ENCODE measurements around the gene KRTAP2-1. TPM values are rescaled to one million over a fixed set of nuclear protein-coding genes. Genes with fewer than 3 reads are reported as not detected.

KRTAP2-1 gene
- total and polyA plus RNA-seq, 2 of the 13 experiments (the other 11 are each of a cell fraction or from before 2014, with no cell fraction given), result not detected

DNA sequence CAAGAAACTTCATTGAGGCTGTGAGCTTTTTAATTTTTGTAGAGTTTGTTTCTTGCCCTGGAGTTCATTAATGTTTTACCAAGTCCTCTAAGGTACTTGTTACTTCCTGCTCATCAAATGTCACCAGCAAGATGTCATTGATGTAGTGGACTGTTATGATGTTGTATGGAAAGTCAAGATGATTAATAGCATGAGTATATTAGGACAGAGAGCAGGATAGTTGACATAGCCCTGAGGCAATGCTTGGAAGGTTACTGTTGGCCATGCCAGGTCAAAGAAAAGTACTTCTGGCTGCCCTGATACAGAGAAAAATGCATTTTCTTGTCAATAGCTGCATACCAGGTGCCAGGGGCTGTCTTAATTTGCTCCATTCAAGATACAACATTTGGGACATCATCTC lies 26.8 kb downstream of the KRTAP2-1 start (continued):
- TF ChIP-seq HMG20A (CRISPR knock-in tag; IDR thresholded peaks at IDR 0.05; ENCODE audit: borderline replicate concordance), result peak; percentile 36; the same call in 1 of the 2 replicates
- TF ChIP-seq, protein P1, sequence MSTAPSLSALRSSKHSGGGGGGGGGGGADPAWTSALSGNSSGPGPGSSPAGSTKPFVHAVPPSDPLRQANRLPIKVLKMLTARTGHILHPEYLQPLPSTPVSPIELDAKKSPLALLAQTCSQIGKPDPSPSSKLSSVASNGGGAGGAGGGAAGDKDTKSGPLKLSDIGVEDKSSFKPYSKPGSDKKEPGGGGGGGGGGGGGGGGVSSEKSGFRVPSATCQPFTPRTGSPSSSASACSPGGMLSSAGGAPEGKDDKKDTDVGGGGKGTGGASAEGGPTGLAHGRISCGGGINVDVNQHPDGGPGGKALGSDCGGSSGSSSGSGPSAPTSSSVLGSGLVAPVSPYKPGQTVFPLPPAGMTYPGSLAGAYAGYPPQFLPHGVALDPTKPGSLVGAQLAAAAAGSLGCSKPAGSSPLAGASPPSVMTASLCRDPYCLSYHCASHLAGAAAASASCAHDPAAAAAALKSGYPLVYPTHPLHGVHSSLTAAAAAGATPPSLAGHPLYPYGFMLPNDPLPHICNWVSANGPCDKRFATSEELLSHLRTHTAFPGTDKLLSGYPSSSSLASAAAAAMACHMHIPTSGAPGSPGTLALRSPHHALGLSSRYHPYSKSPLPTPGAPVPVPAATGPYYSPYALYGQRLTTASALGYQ (CRISPR knock-in tag; IDR thresholded peaks at IDR 0.05), result no peak

DNA sequence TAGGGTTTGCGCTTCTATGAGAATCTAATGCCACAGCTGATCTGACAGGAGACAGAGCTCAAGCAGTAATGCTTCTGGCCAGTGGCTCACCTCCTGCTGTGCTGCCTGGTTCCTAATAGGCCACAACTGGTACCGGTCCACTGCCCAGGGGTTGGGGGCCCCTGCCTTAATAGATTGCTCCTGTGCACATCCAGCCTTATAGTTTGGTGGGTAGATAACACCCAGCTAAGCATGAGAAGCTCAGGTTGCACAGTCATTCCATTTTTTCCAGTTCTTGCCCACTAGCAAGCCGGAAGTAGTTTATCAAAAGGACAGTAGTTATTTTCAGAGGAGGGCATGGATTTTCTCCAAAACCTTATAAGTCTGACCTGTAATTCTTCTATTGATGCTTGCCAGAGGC lies 27.7 kb downstream of the KRTAP2-1 start:
- ATAC-seq (no peak), FAIRE-seq (no peak), DNase-seq (ENCODE audit: low spot score) (no peak)
- no peaks in the 10 kb centered on the region for H3K79me2 ChIP-seq (ENCODE audit: insufficient read depth, low read length)
- no peaks in the 10 kb centered on the region for H3K27me3 ChIP-seq (ENCODE audit: control insufficient read depth in 1 of 2, insufficient read depth in 2 of 2, low read length in 2 of 2)
- CTCF ChIA-PET (ENCODE audit: low intra/inter-chr PET ratio, low total read pairs), result no interaction called here
- 96% methylated on average over 3 of the region's 3 CpGs for WGBS (ENCODE audit: low lambda C conversion rate)
- no peaks in the 10 kb centered on the region for H3K36me3 ChIP-seq (replicated peaks in 1 of 2; ENCODE audit: control insufficient read depth in 1 of 2, insufficient read depth in 2 of 2, low read length in 2 of 2)
- intact Hi-C loops (cut with micrococcal nuclease; ENCODE audit: unreplicated experiment), result no loop called here
- POLR2A ChIA-PET, result interaction anchor here (1.3 kb wide), 1 partner anchor 10 kb away, joined by 4 read pairs; no protein-coding TSS in a partner anchor
- H3K4me2 ChIP-seq (ENCODE audit: low read depth, low read length), result no peak overlapping the region
- H3K27ac ChIP-seq (ENCODE audit: extremely low read length, insufficient read depth, low read length), result no peak overlapping the region
- no peak overlapping the region for H2AFZ ChIP-seq (ENCODE audit: low read length)
- no peaks in the 10 kb centered on the region for H4K20me1 ChIP-seq (ENCODE audit: insufficient read depth, low read length)
- H3K9me3 ChIP-seq (ENCODE audit: low read length), result no peaks in the 10 kb centered on the region; the same call in 1 of the 2 replicates
- H3K4me1 ChIP-seq (ENCODE audit: insufficient read depth, low read length), result peaks cover 34% of the 10 kb centered on the region
- no TSS peak for BruUV-seq (replicated peaks)
- H3K4me3 ChIP-seq (replicated peaks in 1 of 3; ENCODE audit: insufficient read depth in 1 of 3, low read depth in 2 of 3, low read length in 3 of 3), result no peak overlapping the region
- H3K9ac ChIP-seq (ENCODE audit: insufficient read depth, low read depth, low read length), result no peak overlapping the region
- in situ Hi-C loops (cut with HindIII; ENCODE audit: extremely low pct_ligation_motif_present, low pct_unique_long_range_greater_than_20kb), result no loop called here
- TF ChIP-seq NFKBIZ (CRISPR knock-in tag; IDR thresholded peaks at IDR 0.05), result no peak
- no peak for TF ChIP-seq ZBTB3 (CRISPR knock-in tag; IDR thresholded peaks at IDR 0.05; ENCODE audit: borderline replicate concordance, low read depth)
- TF ChIP-seq, protein P2, sequence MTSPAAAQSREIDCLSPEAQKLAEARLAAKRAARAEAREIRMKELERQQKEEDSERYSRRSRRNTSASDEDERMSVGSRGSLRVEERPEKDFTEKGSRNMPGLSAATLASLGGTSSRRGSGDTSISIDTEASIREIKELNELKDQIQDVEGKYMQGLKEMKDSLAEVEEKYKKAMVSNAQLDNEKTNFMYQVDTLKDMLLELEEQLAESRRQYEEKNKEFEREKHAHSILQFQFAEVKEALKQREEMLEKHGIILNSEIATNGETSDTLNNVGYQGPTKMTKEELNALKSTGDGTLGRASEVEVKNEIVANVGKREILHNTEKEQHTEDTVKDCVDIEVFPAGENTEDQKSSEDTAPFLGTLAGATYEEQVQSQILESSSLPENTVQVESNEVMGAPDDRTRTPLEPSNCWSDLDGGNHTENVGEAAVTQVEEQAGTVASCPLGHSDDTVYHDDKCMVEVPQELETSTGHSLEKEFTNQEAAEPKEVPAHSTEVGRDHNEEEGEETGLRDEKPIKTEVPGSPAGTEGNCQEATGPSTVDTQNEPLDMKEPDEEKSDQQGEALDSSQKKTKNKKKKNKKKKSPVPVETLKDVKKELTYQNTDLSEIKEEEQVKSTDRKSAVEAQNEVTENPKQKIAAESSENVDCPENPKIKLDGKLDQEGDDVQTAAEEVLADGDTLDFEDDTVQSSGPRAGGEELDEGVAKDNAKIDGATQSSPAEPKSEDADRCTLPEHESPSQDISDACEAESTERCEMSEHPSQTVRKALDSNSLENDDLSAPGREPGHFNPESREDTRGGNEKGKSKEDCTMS (CRISPR knock-in tag; conservative IDR thresholded peaks at IDR 0.05), result no peak

Data from HepG2 (cell line).